Parathyroid adenoma (tissue), 2 donors: Measurements from ENCODE around the gene ICA1.

ENCODE experiments used
- H2AFZ ChIP-seq: fragments of 300-600 bp; sonication (generic); one replicate; pipeline ENCODE4 v1.7.0; 2017; ENCODE audit warnings: antibody characterized with exemption, mild to moderate bottlenecking
- H3K27ac ChIP-seq: fragments of 300-600 bp; sonication (generic); one replicate; pipeline ENCODE4 v1.7.0; 2017
- H3K27me3 ChIP-seq: fragments of 300-600 bp; sonication (generic); one replicate; pipeline ENCODE4 v1.7.0; 2017; ENCODE audit warnings: low read length; ENCODE audit not compliant: control insufficient read depth, insufficient read depth
- H3K36me3 ChIP-seq: fragments of 300-600 bp; sonication (generic); one replicate; pipeline ENCODE4 v1.7.0; 2017; ENCODE audit warnings: low read length; ENCODE audit not compliant: control insufficient read depth, insufficient read depth
- H3K4me1 ChIP-seq: fragments of 300-600 bp; sonication (generic); one replicate; pipeline ENCODE4 v1.7.0; 2017; ENCODE audit warnings: control low read depth
- H3K4me2 ChIP-seq: fragments of 300-600 bp; sonication (generic); one replicate; pipeline ENCODE4 v1.7.0; 2017; ENCODE audit warnings: low read length
- H3K4me3 ChIP-seq: fragments of 300-600 bp; sonication (generic); one replicate; pipeline ENCODE4 v1.7.0; 2017; ENCODE audit warnings: low read depth, low read length
- H3K79me2 ChIP-seq: fragments of 300-600 bp; sonication (generic); one replicate; pipeline ENCODE4 v1.7.0; 2017; ENCODE audit warnings: control low read depth
- H3K9ac ChIP-seq: fragments of 300-600 bp; sonication (generic); one replicate; pipeline ENCODE4 v1.7.0; 2017; ENCODE audit warnings: mild to moderate bottlenecking
- H3K9me3 ChIP-seq: fragments of 300-600 bp; sonication (generic); one replicate; pipeline ENCODE4 v1.7.0; 2017; ENCODE audit warnings: low read length; ENCODE audit not compliant: control insufficient read depth
- TF ChIP-seq, protein P1 (sequence below): fragments of 300-600 bp; sonication (generic); IDR thresholded peaks from one replicate; pipeline ENCODE4 v1.7.0; 2017; ENCODE audit warnings: antibody characterized with exemption, mild to moderate bottlenecking
- donor health status: primary hyperparathyroidism.

The ICA1 gene

GRCh38 chr7:8177109-8177933 is 84.6 kb downstream of the ICA1 start:
- no peaks in the 10 kb centered on the region for H3K79me2 ChIP-seq
- no peaks in the 10 kb centered on the region for H3K36me3 ChIP-seq
- H3K27me3 ChIP-seq = no peaks in the 10 kb centered on the region
- TF ChIP-seq, protein P1, sequence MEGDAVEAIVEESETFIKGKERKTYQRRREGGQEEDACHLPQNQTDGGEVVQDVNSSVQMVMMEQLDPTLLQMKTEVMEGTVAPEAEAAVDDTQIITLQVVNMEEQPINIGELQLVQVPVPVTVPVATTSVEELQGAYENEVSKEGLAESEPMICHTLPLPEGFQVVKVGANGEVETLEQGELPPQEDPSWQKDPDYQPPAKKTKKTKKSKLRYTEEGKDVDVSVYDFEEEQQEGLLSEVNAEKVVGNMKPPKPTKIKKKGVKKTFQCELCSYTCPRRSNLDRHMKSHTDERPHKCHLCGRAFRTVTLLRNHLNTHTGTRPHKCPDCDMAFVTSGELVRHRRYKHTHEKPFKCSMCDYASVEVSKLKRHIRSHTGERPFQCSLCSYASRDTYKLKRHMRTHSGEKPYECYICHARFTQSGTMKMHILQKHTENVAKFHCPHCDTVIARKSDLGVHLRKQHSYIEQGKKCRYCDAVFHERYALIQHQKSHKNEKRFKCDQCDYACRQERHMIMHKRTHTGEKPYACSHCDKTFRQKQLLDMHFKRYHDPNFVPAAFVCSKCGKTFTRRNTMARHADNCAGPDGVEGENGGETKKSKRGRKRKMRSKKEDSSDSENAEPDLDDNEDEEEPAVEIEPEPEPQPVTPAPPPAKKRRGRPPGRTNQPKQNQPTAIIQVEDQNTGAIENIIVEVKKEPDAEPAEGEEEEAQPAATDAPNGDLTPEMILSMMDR = no peak
- H3K4me3 ChIP-seq = no peak overlapping the region
- no peaks in the 10 kb centered on the region for H3K4me1 ChIP-seq
- H2AFZ ChIP-seq = no peak overlapping the region
- no peak overlapping the region for H3K27ac ChIP-seq
- H3K9me3 ChIP-seq = no peaks in the 10 kb centered on the region
- H3K9ac ChIP-seq = no peak overlapping the region
- H3K4me2 ChIP-seq = no peak overlapping the region

DNA sequence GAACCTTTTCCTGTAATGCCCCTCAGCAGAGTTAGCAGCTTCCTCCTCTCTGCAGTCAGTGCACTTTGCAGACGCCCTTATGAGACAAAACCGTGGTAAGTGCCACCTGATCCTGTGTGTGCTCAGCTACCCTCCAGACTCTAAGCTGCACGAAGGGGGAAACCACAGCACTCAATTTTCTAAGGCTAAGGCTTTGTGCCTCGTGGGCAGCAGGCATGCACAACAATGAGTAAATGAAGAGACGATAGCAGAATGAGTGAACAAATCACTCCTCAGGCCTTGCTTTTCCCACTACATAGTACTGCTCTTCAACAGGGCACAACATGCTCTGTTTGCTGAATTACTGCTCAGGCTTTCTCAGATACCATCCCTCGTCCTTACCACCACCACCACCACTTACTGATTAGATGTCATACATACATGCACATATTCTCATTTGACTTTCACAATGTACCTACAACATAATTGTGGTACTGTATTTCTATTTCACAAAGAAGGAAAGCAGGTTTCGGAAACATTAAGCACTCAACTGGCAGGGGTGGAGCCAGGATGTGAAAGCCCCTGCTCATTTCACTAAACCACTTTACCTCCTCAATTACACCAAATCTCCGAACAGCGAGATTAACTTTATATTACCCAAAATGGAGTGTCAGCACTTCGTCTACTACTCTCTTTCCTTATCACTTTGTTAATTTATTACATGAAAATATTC is 85.4 kb downstream of the ICA1 start:
- no peak overlapping the region for H3K9ac ChIP-seq
- H3K79me2 ChIP-seq = no peaks in the 10 kb centered on the region
- no peaks in the 10 kb centered on the region for H3K9me3 ChIP-seq
- TF ChIP-seq, protein P1 = no peak
- H3K4me1 ChIP-seq = no peaks in the 10 kb centered on the region
- H3K36me3 ChIP-seq = no peaks in the 10 kb centered on the region
- no peak overlapping the region for H3K27ac ChIP-seq
- no peaks in the 10 kb centered on the region for H3K27me3 ChIP-seq
- no peak overlapping the region for H3K4me3 ChIP-seq
- H2AFZ ChIP-seq = no peak overlapping the region
- no peak overlapping the region for H3K4me2 ChIP-seq

- Histone ChIP-seq H3K27me3 (no peaks in the 10 kb centered on the region), H3K9me3 (no peaks in the 10 kb centered on the region), H2AFZ (no peak overlapping the region), H3K36me3 (no peaks in the 10 kb centered on the region), H3K4me2 (no peak overlapping the region), H3K27ac (no peak overlapping the region), H3K79me2 (no peaks in the 10 kb centered on the region), H3K4me1 (no peaks in the 10 kb centered on the region), H3K9ac (no peak overlapping the region), H3K4me3 (no peak overlapping the region)
- TF ChIP-seq, protein P1 = no peak
These were observed 86.0 kb downstream of the ICA1 start for GRCh38 chr7:8175929-8176369.

DNA sequence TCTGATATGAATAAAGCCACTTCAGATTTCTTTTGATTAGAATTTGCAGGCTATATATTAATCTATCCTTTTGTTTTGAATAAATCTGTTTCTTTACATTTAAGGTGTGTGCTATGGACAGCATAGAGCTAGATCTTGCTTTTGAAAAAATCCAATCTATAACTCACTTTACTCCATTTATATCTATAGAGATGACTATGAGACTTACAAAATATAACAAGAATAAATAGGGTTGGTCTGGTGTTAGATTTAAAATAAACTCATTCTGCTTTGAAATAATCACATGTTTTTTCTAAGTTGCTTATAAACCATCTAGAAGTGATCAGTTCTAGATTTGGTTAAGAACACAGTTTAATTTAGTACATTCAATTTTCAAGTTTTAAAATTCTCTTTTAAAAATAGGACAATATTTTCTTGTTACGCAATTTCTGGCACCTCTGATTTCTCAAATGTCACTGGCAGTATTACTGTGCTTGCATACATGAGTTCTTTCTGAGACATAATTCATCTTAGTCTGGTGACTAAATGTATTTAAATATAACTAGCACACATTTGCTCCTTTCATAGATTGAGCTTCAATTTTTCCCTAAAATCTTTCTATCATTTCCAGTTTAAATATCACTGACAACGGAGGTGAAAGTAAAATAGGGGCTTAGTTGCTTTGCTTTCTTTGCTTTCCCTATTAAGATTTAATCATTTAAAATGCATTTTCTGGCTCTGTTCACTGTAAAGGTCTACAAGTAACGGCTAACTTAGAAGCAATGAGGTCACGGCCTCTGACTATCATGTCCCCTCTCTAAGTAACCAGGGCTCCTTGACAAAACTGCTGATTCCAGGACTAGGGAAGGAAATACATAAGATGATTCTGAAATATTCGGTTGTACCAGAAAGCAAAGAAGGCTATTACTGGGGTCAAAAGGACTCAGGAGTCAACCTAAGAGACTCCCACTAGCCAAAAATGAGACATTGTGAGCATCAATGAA is 89.3 kb downstream of the ICA1 start:
- H3K27ac ChIP-seq = no peak overlapping the region
- no peak overlapping the region for H3K4me3 ChIP-seq

More for the DNA sequence above, 89.3 kb downstream of the ICA1 start:
- peak overlapping the region; percentile 25 for H2AFZ ChIP-seq
- H3K4me1 ChIP-seq = no peaks in the 10 kb centered on the region
- no peak overlapping the region for H3K9ac ChIP-seq
- no peak overlapping the region for H3K4me2 ChIP-seq
- TF ChIP-seq, protein P1 = no peak
- no peaks in the 10 kb centered on the region for H3K27me3 ChIP-seq
- no peaks in the 10 kb centered on the region for H3K9me3 ChIP-seq
- no peaks in the 10 kb centered on the region for H3K36me3 ChIP-seq
- H3K79me2 ChIP-seq = no peaks in the 10 kb centered on the region
